ENCODE results near the gene TNNC1.

Gene TNNC1

DNA sequence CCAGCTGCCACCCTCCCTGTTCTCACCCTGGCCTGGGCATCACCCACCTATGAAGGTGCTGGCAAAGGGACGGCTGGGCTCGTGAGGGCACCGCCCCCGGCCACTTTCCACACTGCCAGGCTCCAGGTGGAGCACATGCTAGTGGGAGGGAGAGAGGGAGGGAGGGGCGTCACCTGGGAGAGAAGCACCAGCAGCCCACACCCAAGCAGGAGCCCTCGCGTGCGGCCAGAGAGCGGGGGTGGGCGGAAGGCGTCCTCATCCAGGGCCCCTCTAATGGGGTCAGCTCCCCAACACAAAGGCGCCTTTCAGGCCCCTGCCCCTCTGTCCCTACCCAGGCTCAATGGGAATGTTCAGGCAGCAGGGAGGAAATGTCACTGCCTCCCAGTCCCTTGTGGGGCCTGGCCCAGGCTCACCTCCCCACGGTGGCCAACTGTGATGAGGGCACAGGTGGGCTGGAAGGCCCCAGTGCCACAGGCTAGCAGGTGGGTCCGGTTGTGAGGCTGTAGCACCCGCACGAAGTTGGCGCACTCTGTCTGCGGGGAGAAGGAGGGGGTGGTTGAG, 12.0 kb downstream of the TNNC1 start:
- no peaks in the 10 kb centered on the region for H3K4me1 ChIP-seq
- no peaks in the 10 kb centered on the region for H3K27me3 ChIP-seq
- H3K36me3 ChIP-seq, result no peaks in the 10 kb centered on the region
- no peaks in the 10 kb centered on the region for H3K9me3 ChIP-seq
- no peak for DNase-seq
- TF ChIP-seq, protein P1, sequence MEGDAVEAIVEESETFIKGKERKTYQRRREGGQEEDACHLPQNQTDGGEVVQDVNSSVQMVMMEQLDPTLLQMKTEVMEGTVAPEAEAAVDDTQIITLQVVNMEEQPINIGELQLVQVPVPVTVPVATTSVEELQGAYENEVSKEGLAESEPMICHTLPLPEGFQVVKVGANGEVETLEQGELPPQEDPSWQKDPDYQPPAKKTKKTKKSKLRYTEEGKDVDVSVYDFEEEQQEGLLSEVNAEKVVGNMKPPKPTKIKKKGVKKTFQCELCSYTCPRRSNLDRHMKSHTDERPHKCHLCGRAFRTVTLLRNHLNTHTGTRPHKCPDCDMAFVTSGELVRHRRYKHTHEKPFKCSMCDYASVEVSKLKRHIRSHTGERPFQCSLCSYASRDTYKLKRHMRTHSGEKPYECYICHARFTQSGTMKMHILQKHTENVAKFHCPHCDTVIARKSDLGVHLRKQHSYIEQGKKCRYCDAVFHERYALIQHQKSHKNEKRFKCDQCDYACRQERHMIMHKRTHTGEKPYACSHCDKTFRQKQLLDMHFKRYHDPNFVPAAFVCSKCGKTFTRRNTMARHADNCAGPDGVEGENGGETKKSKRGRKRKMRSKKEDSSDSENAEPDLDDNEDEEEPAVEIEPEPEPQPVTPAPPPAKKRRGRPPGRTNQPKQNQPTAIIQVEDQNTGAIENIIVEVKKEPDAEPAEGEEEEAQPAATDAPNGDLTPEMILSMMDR (IDR thresholded peaks at IDR 0.05; ENCODE audit: low read depth, low read length), result no peak
- no peak overlapping the region for H3K4me3 ChIP-seq (ENCODE audit: low read depth, low read length)

DNA sequence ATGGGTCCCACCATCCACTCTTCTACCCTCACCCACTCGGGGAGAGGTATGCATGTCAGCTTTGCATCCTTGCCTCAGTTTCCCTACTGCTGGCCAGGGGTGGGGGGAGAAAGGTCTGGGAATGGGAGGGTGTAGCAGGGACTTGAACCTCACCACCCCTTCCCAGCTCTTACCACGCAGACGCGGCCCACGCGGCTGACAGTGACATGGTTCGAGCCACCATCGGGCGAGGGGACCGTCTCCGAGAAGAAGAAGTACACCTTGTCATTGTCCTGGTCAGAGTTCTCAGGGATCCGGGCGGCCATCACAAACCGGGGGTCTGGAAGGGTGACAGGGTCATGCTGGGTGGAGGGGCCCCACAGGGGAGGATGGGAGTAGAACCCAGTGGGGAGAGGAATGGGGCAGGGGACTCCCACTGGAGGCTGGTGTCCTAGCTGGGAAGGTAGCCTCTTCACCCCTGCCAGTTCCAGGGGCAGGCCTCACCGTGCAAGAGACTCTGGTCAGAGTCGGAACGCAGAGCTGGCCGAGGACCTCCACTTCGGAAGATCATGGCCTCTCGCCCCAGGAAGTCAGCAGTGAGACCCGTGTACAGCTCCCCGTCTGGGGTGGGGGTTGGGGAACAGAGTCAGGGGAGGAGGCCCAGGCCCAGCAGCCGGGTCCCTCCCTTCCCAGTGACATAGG, 12.6 kb downstream of the TNNC1 start:
- Histone ChIP-seq H3K4me1 (no peaks in the 10 kb centered on the region), H3K36me3 (no peaks in the 10 kb centered on the region), H3K9me3 (no peaks in the 10 kb centered on the region), H3K27me3 (no peaks in the 10 kb centered on the region), H3K4me3 (ENCODE audit: low read depth, low read length) (no peak overlapping the region)
- DNase-seq, result no peak
- TF ChIP-seq, protein P1 (IDR thresholded peaks at IDR 0.05; ENCODE audit: low read depth, low read length), result no peak

DNA sequence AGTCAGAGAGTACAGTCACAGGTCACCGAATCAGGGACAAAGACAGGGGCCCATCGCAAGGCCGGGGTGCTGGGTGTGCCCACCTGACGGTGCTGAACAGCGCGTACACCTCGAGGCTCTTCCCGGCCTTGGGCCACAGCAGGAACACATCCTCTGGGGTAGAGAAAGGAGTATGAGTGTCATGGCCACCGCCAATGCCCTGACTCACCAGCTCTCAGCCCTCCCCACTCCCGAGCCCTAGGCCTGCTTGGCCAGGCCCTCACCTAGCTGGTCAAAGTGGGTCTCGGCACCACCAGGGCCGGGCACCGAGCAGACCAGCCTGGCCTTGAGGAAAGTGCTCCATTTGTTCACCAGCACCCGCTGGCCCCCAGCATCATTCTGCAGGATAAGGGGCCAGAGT, 13.2 kb downstream of the TNNC1 start:
- Histone ChIP-seq H3K4me1 (no peaks in the 10 kb centered on the region), H3K9me3 (no peaks in the 10 kb centered on the region), H3K36me3 (no peaks in the 10 kb centered on the region), H3K4me3 (ENCODE audit: low read depth, low read length) (no peak overlapping the region), H3K27me3 (no peaks in the 10 kb centered on the region)
- no peak for DNase-seq
- TF ChIP-seq, protein P1 (IDR thresholded peaks at IDR 0.05; ENCODE audit: low read depth, low read length), result no peak

DNA sequence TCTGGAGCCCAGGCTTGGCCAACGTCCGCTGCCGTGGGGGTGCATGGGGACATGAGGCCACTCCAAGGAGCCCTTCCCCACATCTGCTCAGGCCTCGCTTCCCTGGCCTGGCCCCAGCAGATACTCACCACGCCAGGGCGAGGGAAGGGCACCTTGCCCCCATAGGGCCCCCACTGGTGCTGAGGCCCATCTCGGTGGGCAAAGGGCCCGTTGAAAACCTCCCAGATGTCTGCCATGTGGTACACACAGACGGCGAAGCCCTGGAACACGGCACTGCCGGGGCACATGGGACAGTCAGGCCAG, 13.6 kb downstream of the TNNC1 start:
- TF ChIP-seq, protein P1 (IDR thresholded peaks at IDR 0.05; ENCODE audit: low read depth, low read length), result no peak
- Histone ChIP-seq H3K4me1 (no peaks in the 10 kb centered on the region), H3K9me3 (no peaks in the 10 kb centered on the region), H3K36me3 (no peaks in the 10 kb centered on the region), H3K4me3 (ENCODE audit: low read depth, low read length) (no peak overlapping the region), H3K27me3 (no peaks in the 10 kb centered on the region)
- no peak for DNase-seq

DNA sequence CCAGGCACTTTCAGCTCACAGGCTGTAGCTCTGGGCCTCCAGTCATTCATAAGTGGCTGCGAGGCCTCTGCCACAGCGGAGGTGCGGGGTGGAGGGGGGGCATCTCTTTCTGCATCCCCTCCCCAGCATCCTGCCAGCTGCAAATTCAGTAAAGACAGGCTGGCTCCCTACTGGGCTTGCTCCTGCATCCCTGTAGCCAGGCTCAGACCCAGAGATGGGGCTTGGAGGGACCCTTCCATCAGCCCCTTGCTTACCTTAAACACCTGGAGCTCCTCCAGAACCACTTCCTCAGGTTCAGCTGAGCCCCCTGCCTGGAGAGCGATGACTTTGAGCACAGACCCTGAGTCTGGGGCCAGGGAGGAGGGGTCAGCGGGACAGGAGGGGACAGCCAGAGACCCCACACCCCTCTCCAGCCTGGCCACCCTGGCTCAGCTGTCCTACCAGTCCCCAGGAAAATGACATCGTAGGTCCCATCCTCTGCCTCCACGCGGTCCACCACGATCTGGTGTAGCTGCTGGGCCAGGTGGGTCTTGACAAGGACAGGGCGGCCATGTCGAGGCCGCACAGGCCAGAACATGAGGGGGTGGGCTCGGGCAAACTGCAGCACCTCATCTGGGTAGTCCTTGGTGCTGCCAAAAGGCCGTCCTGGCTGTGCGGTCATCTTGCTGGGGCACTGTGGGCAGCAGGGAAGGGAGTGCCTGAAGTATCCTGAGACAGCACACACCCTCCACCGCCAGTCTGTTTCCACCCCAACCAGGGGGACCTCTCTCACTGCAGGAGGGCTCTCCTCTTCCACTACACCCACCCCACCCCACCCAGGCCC, 14.2 kb downstream of the TNNC1 start:
- Histone ChIP-seq H3K36me3 (no peaks in the 10 kb centered on the region), H3K27me3 (no peaks in the 10 kb centered on the region), H3K4me1 (no peaks in the 10 kb centered on the region; the same call in 1 of the 2 replicates), H3K9me3 (no peaks in the 10 kb centered on the region), H3K4me3 (ENCODE audit: low read depth, low read length) (no peak overlapping the region)
- DNase-seq, result no peak
- TF ChIP-seq, protein P1 (IDR thresholded peaks at IDR 0.05; ENCODE audit: low read depth, low read length), result no peak

Measured in BE2C (cell line).